ENCODE results near the gene CGREF1.
"Not testable (repeated sequence)": the region's sequence is repeated elsewhere in the genome, so short reads cannot be mapped to it uniquely, and the experiment has no call there.

Gene CGREF1

GRCh38 chr2:27137322-27137935, 18.5 kb upstream of the CGREF1 start:
- DNase-seq = no peak

GRCh38 chr2:27136751-27137150, 17.8 kb upstream of the CGREF1 start:
- no peak for DNase-seq

GRCh38 chr2:27135478-27135955, 16.6 kb upstream of the CGREF1 start:
- DNase-seq = no peak

GRCh38 chr2:27134781-27135477, 16.0 kb upstream of the CGREF1 start:
- no peak for DNase-seq

- DNase-seq = peak; percentile 99
Observed at GRCh38 chr2:27133905-27134780, 15.2 kb upstream of the CGREF1 start, which contains the start of gene PREB. PREB (minus strand) TSS chr2:27134636; CDS start chr2:27134421, 215 bp downstream.

GRCh38 chr2:27133195-27133875, 14.4 kb upstream of the CGREF1 start:
- peak; percentile 38 for DNase-seq

GRCh38 chr2:27131429-27131828, 12.5 kb upstream of the CGREF1 start:
- DNase-seq = no peak

GRCh38 chr2:27130396-27130795, 11.5 kb upstream of the CGREF1 start:
- DNase-seq = no peak

- no peak for DNase-seq
Observed at GRCh38 chr2:27128668-27129571, 10.0 kb upstream of the CGREF1 start.

- DNase-seq = no peak
Observed at GRCh38 chr2:27127883-27128667, 9.1 kb upstream of the CGREF1 start.

- no peak for DNase-seq
Observed at GRCh38 chr2:27126252-27126710, 7.4 kb upstream of the CGREF1 start.

- DNase-seq = no peak
Observed at GRCh38 chr2:27125104-27125503, 6.2 kb upstream of the CGREF1 start.

- peak; percentile 51 for DNase-seq
Observed at GRCh38 chr2:27123302-27124150, 4.6 kb upstream of the CGREF1 start, which contains the start of gene ABHD1. ABHD1 (plus strand) TSS chr2:27123815; CDS start chr2:27123949, 134 bp downstream.

- no peak for DNase-seq
Observed at GRCh38 chr2:27122791-27123190, 3.9 kb upstream of the CGREF1 start.

GRCh38 chr2:27121906-27122305, 3.0 kb upstream of the CGREF1 start:
- DNase-seq = no peak

GRCh38 chr2:27119330-27119670, 372 bp upstream of the CGREF1 start:
- not testable (repeated sequence) for DNase-seq

- DNase-seq = no peak
Observed at GRCh38 chr2:27117995-27118524, 868 bp downstream of the CGREF1 start.

- no peak for DNase-seq
Observed at GRCh38 chr2:27115519-27115918, 3.4 kb downstream of the CGREF1 start.

- DNase-seq = not testable (repeated sequence)
Observed at GRCh38 chr2:27111392-27112078, 7.4 kb downstream of the CGREF1 start.
